DOHH2 (cell line): ENCODE measurements around the gene GNAT3.

Experiments
- EZH2phosphoT487 ChIP-seq: fragments of 200-600 bp; sonication (generic); IDR thresholded peaks from 2 replicates; pipeline ENCODE4 v1.6.1; 2017; ENCODE audit warnings: borderline replicate concordance, mild to moderate bottlenecking, antibody characterized with exemption, low read length, moderate library complexity, mixed read lengths
- TF ChIP-seq, protein P1 (sequence below): fragments of 200-600 bp; sonication (generic); IDR thresholded peaks from one replicate; pipeline ENCODE4 v1.5.1; 2014; ENCODE audit warnings: antibody characterized with exemption, mild to moderate bottlenecking, low read depth, low read length; ENCODE audit not compliant: poor library complexity, severe bottlenecking

DNA sequence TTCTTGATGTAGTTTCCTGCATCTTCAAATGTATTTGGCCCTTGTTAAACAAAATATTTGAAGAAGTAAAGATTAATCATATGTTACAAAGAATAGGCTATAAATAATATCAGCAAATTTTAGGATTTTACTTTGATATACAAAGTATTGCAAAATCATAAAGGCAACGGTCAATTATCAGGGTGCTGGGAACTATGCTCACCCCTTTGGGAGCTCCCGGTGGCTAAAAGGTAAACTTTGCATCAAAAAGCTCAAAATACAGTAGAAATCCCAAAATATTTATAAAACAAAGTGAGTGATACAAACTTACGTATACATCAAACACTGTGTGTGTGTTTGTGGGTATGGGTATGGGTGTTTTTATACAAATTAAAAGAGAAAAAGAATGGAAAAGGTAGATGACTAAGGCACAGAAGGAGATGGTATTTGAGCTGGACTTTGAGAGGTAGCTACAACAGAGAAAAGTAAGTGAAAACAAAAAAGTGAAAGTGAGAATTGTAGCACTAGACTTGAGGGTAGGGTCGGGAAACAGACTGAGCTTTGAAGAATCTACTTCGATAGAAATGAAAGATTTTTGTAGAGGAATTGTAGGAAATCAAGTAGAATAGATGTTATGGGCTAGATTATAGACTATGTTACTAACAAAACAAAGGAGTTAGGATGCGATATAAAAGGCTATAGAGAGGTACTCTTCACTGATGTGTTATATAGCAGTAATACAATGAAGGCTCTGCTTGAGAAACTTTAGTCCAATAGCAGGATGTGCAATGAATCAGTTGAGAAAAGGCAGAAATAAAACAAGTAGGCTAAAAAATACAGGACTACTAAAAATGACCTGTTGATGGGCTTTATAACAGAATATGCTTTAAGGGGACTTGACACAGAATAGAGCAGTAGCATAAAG lies 52.8 kb downstream of the GNAT3 start:
- TF ChIP-seq, protein P1, sequence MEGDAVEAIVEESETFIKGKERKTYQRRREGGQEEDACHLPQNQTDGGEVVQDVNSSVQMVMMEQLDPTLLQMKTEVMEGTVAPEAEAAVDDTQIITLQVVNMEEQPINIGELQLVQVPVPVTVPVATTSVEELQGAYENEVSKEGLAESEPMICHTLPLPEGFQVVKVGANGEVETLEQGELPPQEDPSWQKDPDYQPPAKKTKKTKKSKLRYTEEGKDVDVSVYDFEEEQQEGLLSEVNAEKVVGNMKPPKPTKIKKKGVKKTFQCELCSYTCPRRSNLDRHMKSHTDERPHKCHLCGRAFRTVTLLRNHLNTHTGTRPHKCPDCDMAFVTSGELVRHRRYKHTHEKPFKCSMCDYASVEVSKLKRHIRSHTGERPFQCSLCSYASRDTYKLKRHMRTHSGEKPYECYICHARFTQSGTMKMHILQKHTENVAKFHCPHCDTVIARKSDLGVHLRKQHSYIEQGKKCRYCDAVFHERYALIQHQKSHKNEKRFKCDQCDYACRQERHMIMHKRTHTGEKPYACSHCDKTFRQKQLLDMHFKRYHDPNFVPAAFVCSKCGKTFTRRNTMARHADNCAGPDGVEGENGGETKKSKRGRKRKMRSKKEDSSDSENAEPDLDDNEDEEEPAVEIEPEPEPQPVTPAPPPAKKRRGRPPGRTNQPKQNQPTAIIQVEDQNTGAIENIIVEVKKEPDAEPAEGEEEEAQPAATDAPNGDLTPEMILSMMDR: no peak
- TF ChIP-seq EZH2phosphoT487: no peak
